HepG2 (cell line): ENCODE data around the gene RPL6. TPM values are rescaled to one million over a fixed set of nuclear protein-coding genes. Genes with fewer than 3 reads are reported as not detected.

Source experiments
- CBX2 ChIP-seq, 2 experiments: fragments of 200-600 bp in 1 of 2; sonication (generic); formaldehyde crosslinking in 1 of 2; IDR thresholded peaks; 2 replicates each; pipeline versions ENCODE4 v1.7.0 to v1.8.1; 2018 to 2022; ENCODE audit warnings: low read depth in 2 of 2, low read length in 1 of 2, mild to moderate bottlenecking in 1 of 2, missing genetic modification reagents in 1 of 2
- FOXC1 ChIP-seq: sonication (generic); formaldehyde crosslinking; IDR thresholded peaks from 2 replicates; pipeline ENCODE4 v1.8.0; 2022; ENCODE audit warnings: mild to moderate bottlenecking, missing genetic modification reagents, borderline replicate concordance
- GRHL1 ChIP-seq: sonication (generic); formaldehyde crosslinking; conservative IDR thresholded peaks from 2 replicates; pipeline ENCODE4 v1.8.0; 2022; ENCODE audit warnings: missing genetic modification reagents
- HNF4A ChIP-seq: sonication (generic); formaldehyde crosslinking; IDR thresholded peaks from 2 replicates; pipeline ENCODE4 v1.4.0; 2020; ENCODE audit warnings: missing genetic modification reagents
- HOXA3 ChIP-seq: sonication (generic); formaldehyde crosslinking; IDR thresholded peaks from 2 replicates; pipeline ENCODE4 v1.5.0; 2020; ENCODE audit warnings: missing genetic modification reagents
- IRF9 ChIP-seq: sonication (generic); formaldehyde crosslinking; IDR thresholded peaks from 2 replicates; pipeline ENCODE4 v1.8.0; 2022; ENCODE audit warnings: missing genetic modification reagents, mild to moderate bottlenecking, borderline replicate concordance
- MAFF ChIP-seq: IDR thresholded peaks from 2 replicates; pipeline ENCODE4 v1.6.1; 2011; ENCODE audit warnings: low read depth, low read length, improper control_type of control experiment
- NR2F6 ChIP-seq, 2 experiments: IDR thresholded peaks; 2 replicates each; pipeline ENCODE4 v1.6.1; 2016; ENCODE audit warnings: antibody characterized with exemption in 1 of 2, mild to moderate bottlenecking in 1 of 2
- RARG ChIP-seq: sonication (generic); formaldehyde crosslinking; IDR thresholded peaks from 2 replicates; pipeline ENCODE4 v1.4.0; 2020; ENCODE audit warnings: low read depth, mild to moderate bottlenecking, missing genetic modification reagents
- TCF12 ChIP-seq, 2 experiments: fragments of 450-650 bp in 1 of 2; sonication (generic) in 1 of 2; formaldehyde crosslinking in 1 of 2; IDR thresholded peaks; 2 replicates each; pipeline versions ENCODE4 v1.6.1 to v1.8.0; 2017 to 2022; ENCODE audit warnings: antibody characterized with exemption in 1 of 2, mild to moderate bottlenecking in 1 of 2, missing genetic modification reagents in 1 of 2, moderate library complexity in 1 of 2
- ZBED4 ChIP-seq: sonication (generic); formaldehyde crosslinking; IDR thresholded peaks from 2 replicates; pipeline ENCODE4 v1.4.0; 2020; ENCODE audit warnings: missing genetic modification reagents, borderline replicate concordance
- ZBTB10 ChIP-seq: sonication (generic); formaldehyde crosslinking; IDR thresholded peaks from 2 replicates; pipeline ENCODE4 v1.4.0; 2020; ENCODE audit warnings: missing genetic modification reagents, borderline replicate concordance
- ZNF18 ChIP-seq: sonication (generic); formaldehyde crosslinking; IDR thresholded peaks from 2 replicates; pipeline ENCODE4 v1.8.0; 2022; ENCODE audit warnings: mild to moderate bottlenecking, missing genetic modification reagents; ENCODE audit not compliant: insufficient replicate concordance
- ZNF879 ChIP-seq: sonication (generic); formaldehyde crosslinking; IDR thresholded peaks from 2 replicates; pipeline ENCODE4 v1.8.1; 2023; ENCODE audit warnings: missing genetic modification reagents
- polyA plus RNA-seq, 8 experiments: library from polyadenylated mRNA; depleted of rRNA in 3 of 8; stranded (reverse) in 7 of 8; unstranded in 1 of 8; fragments of >200 nt; fragmentation: Illumina TruSeq in 4 of 8; extraction: Trizol in 4 of 8; gene quantifications; 2 replicates each; pipeline versions ENCODE4 v1.2.1 to v1.2.3, GENCODE V29; 2011 to 2016; ENCODE audit warnings: low read depth in 4 of 8, missing spikeins in 1 of 8, mixed read lengths in 1 of 8; ENCODE audit not compliant: insufficient read depth in 1 of 8
- total RNA-seq, 5 experiments: library from RNA; depleted of rRNA; stranded (reverse); fragments of >200 nt; fragmentation: Illumina TruSeq; extraction: Trizol; gene quantifications; 2 replicates each; pipeline ENCODE4 v1.2.3, GENCODE V29; 2016; ENCODE audit warnings: low read depth in 1 of 5

RPL6 gene
- total and polyA plus RNA-seq, 2 of the 13 experiments (the other 11 are each of a cell fraction or from before 2014, with no cell fraction given): 1,551 to 1,719 TPM

GRCh38 chr12:112370868-112371510, 38.4 kb downstream of the RPL6 start (continued):
- TF ChIP-seq ZNF18 (peak; percentile 53), NR2F6 (IDR thresholded peaks at IDR 0.05) (0 out of 2 replicates have a peak, but pooled peaks have one; percentile 17), NR2F6 (CRISPR knock-in tag; IDR thresholded peaks at IDR 0.05) (0 out of 2 replicates have a peak, but pooled peaks have one; percentile 50), MAFF (no peak), ZBED4 (CRISPR knock-in tag) (no peak), FOXC1 (CRISPR knock-in tag) (no peak), ZBTB10 (CRISPR knock-in tag) (no peak), RARG (no peak), IRF9 (CRISPR knock-in tag) (no peak), HOXA3 (CRISPR knock-in tag) (peak; percentile 59), HNF4A (CRISPR knock-in tag) (no peak), ZNF879 (CRISPR knock-in tag) (no peak), TCF12 (IDR thresholded peaks at IDR 0.05) (no peak), TCF12 (CRISPR knock-in tag; IDR thresholded peaks at IDR 0.05) (no peak), GRHL1 (no peak), CBX2 (IDR thresholded peaks at IDR 0.05; ENCODE audit: low read depth, low read length) (no peak), CBX2 (CRISPR knock-in tag; IDR thresholded peaks at IDR 0.05; ENCODE audit: low read depth) (no peak)
